Measurements from ENCODE around the gene LRRC8D. TPM values are rescaled to one million over a fixed set of nuclear protein-coding genes. Genes with fewer than 3 reads are reported as not detected.

The LRRC8D gene
- total and polyA plus RNA-seq, 11 donors: 2.1 to 16.5 (median 8.0) TPM

GRCh38 chr1:89873288-89873687 is 52.5 kb downstream of the LRRC8D start:
- intact Hi-C loops (cut with DNase I): loop anchor here in 1 of 10 donors (5.0 kb wide), 2 partner anchors 34 to 51 kb away; partner anchors contain the start of gene LRRC8D
- H3K27ac ChIP-seq: no peak overlapping the region
- TF ChIP-seq CTCF (IDR thresholded peaks at IDR 0.05) (no peak), POLR2A (IDR thresholded peaks at IDR 0.05) (no peak)

GRCh38 chr1:89873770-89874169 is 52.9 kb downstream of the LRRC8D start:
- Histone ChIP-seq H3K27ac (peak overlapping the region in 3 of 12 donors; percentile 11 to 36 (median 15)), H3K36me3 (peaks cover 0 to 14% (median 10%) of the 10 kb centered on the region in 9 donors), H3K27me3 (no peaks in the 10 kb centered on the region), H3K9me3 (no peaks in the 10 kb centered on the region), H3K4me1 (peaks cover 0 to 59% (median 22%) of the 10 kb centered on the region in 12 donors), H3K4me3 (no peak overlapping the region)
- peak; percentile 33 to 80 (median 60) for ATAC-seq
- intact Hi-C loops (cut with DNase I): loop anchor here in 1 of 10 donors (5.0 kb wide), 2 partner anchors 34 to 51 kb away; partner anchors contain the start of gene LRRC8D
- 3 to 16% (median 6%) methylated on average over 3 of the region's 3 CpGs for WGBS, 4 donors
- no peak for DNase-seq
- TF ChIP-seq POLR2A (IDR thresholded peaks at IDR 0.05) (no peak), CTCF (IDR thresholded peaks at IDR 0.05) (no peak)

More at GRCh38 chr1:89873288-89873687, 52.5 kb downstream of the LRRC8D start:
- Histone ChIP-seq H3K4me3 (no peak overlapping the region), H3K27me3 (no peaks in the 10 kb centered on the region), H3K4me1 (peaks cover 0 to 54% (median 22%) of the 10 kb centered on the region in 12 donors), H3K36me3 (peaks cover 0 to 17% (median 11%) of the 10 kb centered on the region in 9 donors), H3K9me3 (no peaks in the 10 kb centered on the region)
- ATAC-seq (no peak), DNase-seq (no peak)

GRCh38 chr1:89876463-89876862 is 55.6 kb downstream of the LRRC8D start:
- no peaks in the 10 kb centered on the region for H3K27me3 ChIP-seq
- peaks cover 0 to 60% (median 22%) of the 10 kb centered on the region in 12 donors for H3K4me1 ChIP-seq
- TF ChIP-seq CTCF (IDR thresholded peaks at IDR 0.05): no peak
- TF ChIP-seq POLR2A (IDR thresholded peaks at IDR 0.05): no peak
- H3K9me3 ChIP-seq: peaks cover 0 to 4% (median 0%) of the 10 kb centered on the region in 12 donors
- H3K4me3 ChIP-seq: no peak overlapping the region
- no peak overlapping the region for H3K27ac ChIP-seq
- 39 to 46% (median 42%) methylated on average over 3 of the region's 3 CpGs for WGBS, 4 donors
- DNase-seq (no peak), ATAC-seq (no peak)
- intact Hi-C loops (cut with DNase I): no loop called here
- no peaks in the 10 kb centered on the region for H3K36me3 ChIP-seq

- no peak for TF ChIP-seq CTCF (IDR thresholded peaks at IDR 0.05)
- no peak for TF ChIP-seq POLR2A (IDR thresholded peaks at IDR 0.05)
- H3K4me1 ChIP-seq: peaks cover 0 to 56% (median 15%) of the 10 kb centered on the region in 12 donors
- intact Hi-C loops (cut with DNase I): no loop called here
- H3K4me3 ChIP-seq: no peak overlapping the region
- ATAC-seq: no peak
- no peaks in the 10 kb centered on the region for H3K36me3 ChIP-seq
- H3K27ac ChIP-seq: no peak overlapping the region
- DNase-seq: no peak
- H3K27me3 ChIP-seq: no peaks in the 10 kb centered on the region
- H3K9me3 ChIP-seq: peaks cover 0 to 9% (median 0%) of the 10 kb centered on the region in 12 donors
- 37 to 41% (median 40%) methylated on average over 2 of the region's 2 CpGs for WGBS, 4 donors
Measured at GRCh38 chr1:89877756-89878155, 56.9 kb downstream of the LRRC8D start.

All from heart left ventricle (tissue), 16 donors.